GM19463 (cell line): ENCODE data around the gene SFSWAP.
A peak's percentile ranks its signal among the peaks of the same experiment; 100 is the strongest.
"Not testable (repeated sequence)": the region's sequence is repeated elsewhere in the genome, so short reads cannot be mapped to it uniquely, and the experiment has no call there.

Experiments
- ATAC-seq: cut with Tn5 transposase; IDR thresholded peaks from one replicate; pipeline ENCODE4 v1.9.1; 2021; ENCODE audit warnings: mild to moderate bottlenecking, moderate library complexity; ENCODE audit not compliant: unreplicated experiment

SFSWAP gene

DNA sequence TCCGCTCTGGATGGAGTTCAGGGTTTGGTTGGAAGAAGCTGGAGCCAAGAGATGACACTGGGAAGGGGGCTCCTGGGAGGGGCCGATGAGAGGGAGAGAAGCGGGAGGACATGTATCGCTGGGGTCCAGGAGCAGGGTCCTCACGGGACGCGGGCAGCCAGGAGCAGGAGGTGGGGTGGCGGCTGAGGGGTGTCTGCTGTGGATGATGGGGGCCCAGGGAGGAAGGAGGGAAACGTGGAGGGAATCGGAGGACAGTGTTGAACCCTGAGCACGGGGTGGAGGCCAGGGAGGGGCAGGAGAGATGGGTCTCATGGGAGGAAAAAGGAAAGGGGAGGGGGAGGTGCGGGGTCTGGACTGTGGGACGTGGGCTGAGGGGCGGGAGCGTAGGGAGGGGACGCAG lies 31.7 kb upstream of the SFSWAP start:
- ATAC-seq: not testable (repeated sequence)

DNA sequence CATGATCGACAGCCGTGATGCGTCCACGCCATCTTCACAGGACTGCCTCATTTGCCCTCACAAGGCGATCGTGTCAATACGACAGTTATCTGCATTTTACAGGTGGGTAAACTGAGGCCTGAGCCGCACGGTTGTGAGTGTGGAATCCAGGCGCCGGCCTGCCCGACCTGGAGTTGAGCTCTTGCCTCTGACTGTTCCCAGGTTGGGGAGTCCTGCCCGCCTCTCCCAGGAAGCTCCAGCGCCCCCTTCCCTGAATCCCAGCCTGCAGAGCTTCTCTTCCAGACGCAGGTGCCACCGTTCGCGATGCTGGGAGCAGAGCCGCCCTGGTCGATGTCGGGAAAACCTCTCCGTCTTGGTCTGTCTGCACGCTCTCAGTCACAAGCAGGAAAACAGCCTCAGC lies 31.1 kb upstream of the SFSWAP start:
- not testable (repeated sequence) for ATAC-seq

DNA sequence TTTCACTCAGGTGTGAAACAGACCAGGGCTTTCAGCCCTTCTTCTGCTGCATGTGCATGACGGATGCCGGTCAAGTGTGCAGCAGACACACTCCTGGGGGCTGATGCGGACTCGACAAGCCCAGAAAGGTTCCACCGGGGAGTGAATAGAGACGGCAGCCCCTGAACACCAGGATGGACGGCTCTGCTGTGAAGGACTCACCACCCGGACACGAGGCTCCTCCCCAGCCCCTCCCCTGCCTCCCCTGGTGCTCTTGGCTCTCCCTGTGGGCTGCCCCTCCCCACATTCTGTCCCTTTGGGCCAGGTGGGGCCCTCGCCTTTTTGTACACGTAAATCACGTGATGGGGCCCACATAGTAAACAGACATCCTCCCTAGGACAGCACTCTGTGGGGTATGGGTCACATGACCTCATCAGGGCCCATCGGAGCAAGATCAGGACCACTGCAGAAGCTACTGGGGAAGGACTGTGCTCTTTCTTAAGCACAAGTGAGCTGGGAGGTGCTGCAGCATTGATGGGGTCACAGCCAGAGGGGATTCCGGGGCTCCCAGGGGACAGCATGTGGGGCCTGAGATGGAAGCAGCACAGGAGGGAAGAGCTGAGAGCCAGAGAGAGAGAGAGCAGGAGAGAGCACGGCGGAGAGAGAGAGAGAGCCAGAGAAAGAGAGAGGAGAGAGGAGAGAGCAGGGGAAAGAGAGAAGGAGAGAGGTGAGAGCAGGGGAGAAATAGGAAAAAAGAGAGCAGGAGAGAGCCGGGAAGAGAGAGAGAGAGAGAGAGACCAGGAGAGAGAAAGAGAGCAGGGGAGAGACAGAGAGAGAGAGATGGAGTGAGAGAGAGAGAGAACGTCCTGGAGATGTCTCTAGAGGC lies 30.3 kb upstream of the SFSWAP start:
- not testable (repeated sequence) for ATAC-seq

DNA sequence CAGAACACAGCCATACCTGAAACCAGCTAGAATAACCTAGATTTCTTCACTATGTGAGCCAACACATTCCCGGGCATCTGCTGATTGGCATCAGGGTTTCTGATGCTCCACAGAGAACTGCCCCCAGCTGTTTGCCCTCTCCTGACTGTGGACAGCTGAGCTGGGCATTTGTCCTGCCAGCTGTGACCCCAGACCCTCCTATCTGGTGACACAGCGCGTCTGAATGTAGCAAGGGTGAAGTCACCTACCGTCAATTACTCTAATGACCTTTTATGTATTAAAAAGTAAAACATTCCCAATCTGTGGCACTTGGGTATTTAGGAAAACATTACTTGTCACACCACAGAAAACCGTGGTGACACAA lies 29.7 kb upstream of the SFSWAP start:
- no peak for ATAC-seq

DNA sequence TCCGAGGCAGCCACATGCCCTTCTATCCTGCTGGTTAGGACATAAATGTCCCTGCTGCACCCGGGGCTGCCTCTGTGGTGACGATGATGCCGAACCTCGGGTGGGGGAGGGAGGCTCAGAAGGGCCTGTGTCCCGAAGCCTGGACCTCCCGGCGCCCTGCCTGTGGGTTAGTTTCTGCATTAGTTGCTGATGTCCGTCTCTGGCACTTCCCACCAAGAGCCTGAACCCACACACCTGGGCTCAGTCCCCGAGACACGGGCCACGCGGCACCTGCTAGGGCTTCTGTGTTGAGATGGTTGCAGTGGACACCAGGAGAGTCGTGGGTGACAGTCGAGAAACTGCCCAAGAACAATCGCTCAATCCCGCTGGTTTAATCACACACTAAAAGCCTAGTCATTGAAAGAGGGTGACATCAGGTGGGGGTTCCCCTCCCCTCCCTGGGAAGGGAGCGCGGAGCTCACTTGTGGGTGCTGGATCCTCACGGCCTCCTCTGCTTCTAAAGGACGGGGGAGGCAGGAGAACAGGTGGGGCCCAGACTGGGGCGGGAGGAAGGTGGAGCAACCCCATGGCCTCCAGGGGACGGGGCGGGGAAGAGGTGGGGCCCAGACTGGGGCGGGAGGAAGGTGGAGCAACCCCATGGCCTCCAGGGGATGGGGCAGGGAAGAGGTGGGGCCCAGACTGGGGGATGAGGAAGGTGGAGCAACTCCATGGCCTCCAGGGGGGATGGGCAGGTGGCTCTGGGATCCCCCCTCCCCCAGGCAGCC lies 29.0 kb upstream of the SFSWAP start:
- peak; percentile 61 for ATAC-seq

DNA sequence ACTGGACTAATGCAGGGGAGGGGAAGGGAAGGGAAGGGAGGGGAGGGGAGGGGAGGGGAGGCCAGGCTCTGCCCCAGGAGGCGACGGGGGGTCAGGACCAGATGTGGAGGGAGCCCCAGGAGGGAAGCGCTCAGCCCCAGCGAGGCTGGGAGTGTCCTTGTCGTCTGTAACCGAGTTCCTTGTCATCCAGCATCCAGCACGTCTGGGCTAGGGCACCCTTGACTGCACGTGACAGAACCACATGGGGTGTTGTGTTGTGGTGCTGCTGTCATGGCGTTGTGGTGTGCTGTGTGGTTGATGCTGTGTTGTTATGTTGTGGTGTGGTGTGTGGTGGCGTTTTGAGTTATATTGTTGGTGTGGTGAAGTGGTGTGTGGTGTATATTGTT lies 28.4 kb upstream of the SFSWAP start:
- ATAC-seq: no peak

DNA sequence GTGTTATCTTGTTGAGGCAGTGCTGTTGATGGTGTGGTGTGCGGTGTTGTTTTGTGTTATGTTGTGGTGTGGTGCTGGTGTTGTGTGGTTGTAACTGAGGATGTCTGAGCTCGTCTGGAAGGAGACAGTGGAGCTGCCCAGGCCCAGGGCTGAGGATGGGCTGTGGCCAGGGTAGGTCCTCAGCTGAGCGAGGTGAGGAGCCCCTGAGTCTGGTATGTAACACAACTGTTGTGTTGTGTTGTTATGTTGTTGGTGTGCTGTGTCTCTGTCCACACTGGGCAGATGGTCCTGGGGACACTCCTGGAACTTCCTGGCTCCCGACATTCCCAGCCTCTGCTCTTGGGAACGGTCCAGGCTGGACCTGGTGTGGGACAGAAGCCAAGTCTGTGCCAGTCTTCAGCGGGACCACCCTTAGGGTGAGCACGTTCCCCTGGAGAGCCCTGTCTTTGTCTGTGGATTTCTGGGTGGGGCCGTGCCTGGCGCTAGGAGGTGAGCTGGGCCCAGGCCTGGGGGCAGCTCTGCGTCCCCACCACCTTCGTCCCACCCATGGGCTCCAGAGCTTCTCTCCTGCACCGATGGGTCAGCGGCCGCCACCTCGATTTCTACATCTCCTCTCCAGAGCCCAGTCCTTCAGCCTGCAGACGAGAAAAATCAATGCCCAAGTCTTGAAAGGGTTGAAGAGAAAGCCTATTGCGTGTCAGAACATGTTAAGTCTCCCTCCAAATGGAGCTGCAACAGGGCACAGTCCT lies 27.4 kb upstream of the SFSWAP start:
- ATAC-seq: no peak

DNA sequence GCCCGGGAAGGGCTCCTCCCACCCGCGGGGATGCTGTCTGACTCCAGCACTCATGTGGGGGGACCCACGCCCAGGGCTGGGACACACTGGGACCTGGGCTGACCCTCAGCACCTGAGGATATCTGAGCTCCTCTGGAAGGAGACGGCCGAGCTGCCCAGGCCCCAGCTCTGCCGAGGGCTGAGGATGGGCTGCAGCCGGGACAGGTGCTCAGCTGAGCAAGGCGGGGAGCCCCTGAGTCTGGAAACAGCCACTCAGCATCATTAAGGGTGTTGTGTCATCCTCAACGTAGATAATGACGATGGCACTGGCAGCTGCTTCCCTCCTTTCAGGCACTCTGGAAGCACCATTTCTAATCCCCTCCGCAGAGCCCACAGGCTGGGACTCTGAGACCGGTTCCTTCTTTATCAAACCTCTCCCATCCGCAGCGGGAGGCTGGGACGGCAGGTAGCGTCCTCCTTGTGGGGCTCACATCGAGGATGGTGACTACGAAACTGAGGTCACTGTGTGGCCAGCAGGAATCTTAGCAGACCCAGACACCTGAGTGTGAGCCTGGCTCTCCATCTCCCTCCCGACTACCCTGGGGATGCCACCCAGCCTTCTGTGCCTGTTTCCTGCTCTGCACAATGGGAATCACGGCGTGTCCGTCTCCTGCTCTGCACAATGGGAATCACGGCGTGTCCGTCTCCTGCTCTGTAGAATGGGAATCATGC lies 26.7 kb upstream of the SFSWAP start:
- no peak for ATAC-seq

DNA sequence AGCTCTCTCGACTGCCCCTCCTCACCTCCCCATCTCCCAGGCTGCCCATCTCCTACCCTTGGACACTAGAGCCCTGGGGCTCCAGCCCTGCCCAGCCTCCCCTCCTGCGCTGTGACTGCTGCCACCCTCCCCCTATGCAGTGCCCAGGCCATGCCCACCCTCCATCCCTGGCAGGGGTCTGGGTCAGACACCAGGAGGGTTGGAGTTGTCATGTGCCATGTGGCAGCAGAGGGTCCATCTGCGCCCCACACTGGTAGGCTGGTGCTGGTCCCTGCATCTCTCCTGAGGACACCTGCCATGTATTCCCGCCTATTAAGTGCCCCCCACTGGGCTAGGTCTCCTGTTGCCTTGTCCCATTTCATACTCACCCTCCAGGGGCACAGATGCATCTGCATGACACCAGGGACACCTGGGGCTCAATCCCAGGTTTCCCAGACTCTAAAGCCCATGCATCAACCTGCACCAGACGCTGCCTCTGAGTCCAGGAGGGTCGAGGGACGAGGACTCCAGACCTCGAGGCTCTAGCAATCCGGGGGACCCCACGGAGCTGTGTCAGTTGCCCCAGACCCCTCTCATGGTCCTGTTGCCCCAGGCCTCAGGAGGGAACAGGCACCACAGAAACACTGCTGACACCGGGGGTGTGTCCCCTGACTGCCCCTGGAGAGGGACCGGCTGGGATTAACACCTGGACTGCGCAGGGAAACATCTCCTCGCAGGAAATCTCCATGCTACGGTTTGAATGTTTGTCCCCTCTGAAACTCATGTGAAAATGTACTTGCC lies 23.4 kb upstream of the SFSWAP start:
- ATAC-seq: no peak

DNA sequence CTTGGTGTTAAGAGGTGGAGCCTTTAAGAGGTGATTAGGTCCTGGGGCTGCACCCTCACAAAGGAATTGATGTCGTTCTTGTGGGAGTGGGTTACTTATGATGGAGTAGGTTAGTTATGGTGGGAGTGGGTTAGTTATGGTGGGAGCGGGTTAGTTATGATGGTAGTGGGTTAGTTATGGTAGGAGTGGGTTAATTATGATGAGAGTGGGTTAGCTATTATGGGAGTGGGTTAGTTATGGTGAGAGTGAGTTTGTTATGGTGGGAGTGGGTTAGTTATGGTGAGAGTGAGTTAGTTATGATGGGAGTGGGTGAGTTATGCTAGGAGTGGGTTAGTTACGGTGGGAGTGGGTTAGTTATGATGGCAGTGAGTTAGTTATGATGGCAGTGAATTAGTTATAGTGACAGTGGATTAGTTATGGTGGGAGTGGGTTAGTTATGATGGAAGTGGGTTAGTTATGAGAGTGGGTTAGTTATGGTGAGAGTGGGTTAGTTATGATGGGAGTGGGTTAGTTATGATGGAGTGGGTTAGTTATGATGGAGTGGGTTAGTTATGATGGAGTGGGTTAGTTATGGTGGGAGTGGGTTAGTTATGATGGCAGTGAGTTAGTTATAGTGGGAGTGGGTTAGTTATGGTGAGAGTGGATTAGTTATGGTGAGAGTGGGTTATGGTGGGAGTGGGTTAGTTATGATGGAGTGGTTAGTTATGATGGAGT lies 22.6 kb upstream of the SFSWAP start:
- ATAC-seq: no peak

DNA sequence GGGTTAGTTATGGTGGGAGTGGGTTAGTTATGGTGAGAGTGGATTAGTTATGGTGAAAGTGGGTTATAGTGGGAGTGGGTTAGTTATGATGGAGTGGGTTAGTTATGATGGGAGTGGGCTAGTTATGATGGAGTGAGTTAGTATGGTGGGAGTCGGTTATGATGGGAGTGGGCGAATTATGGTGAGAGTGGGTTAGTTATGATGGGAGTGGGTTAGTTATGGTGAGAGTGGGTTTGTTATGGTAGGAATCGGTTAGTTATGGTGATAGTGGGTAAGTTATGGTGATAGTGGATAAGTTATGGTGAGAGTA lies 22.1 kb upstream of the SFSWAP start:
- ATAC-seq: no peak

DNA sequence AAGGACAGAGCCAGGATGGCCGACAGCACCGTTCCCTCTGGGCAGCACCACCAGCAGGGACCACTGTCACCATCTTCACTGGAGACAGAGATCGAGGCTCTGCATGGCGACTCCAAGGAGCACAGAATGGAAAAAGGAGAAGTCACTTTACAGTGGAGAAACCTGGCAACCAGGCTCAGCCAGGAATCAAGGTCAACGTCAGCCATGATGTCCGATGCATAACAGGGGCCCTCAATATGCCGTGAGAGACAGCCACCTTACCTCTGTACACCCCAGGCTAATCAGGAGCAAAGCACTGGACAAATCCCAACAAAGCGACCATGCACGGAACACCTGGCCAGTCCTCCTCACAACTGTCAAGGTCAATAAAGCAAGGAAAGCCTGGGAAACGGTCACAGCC lies 20.6 kb upstream of the SFSWAP start:
- no peak for ATAC-seq

DNA sequence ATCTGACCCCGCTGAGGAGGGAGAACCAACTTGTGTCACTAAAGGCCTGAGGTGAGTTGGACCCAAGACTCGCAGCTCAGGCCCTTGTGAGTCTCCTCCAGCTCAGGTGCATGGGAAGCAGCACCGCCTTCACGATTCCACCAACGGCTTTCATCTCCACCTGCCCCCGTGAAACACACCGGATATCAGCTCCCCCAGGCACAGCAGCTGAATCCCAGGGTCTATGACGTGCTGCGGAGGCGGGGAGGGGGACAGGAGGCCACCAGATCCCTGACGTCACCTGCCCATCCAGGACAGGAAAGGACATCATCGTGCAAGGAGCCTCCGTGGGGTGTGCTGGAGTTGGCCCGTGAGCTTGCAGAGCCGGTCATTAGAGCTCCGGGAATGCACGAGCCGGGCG lies 18.5 kb upstream of the SFSWAP start:
- ATAC-seq: no peak

DNA sequence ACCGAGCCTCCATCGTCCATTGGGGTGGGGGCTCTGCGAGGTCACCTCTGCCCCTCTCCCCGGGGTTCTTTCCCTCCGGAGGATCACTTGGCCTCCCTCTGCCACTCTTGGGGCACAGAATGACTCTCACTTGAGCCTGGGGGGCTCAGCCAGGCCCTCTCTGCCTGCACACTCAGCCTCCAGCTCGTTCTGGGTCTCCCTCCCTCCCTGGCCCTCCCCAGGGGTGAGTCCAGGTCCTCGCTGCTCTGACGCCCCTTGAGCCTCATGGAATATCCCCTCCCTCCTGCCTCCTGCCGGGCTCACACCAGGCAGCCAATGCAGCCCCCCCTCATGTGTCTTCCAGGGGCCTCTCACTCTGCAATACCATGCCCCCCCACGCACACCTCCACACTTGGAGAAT lies 17.7 kb upstream of the SFSWAP start:
- ATAC-seq: no peak

DNA sequence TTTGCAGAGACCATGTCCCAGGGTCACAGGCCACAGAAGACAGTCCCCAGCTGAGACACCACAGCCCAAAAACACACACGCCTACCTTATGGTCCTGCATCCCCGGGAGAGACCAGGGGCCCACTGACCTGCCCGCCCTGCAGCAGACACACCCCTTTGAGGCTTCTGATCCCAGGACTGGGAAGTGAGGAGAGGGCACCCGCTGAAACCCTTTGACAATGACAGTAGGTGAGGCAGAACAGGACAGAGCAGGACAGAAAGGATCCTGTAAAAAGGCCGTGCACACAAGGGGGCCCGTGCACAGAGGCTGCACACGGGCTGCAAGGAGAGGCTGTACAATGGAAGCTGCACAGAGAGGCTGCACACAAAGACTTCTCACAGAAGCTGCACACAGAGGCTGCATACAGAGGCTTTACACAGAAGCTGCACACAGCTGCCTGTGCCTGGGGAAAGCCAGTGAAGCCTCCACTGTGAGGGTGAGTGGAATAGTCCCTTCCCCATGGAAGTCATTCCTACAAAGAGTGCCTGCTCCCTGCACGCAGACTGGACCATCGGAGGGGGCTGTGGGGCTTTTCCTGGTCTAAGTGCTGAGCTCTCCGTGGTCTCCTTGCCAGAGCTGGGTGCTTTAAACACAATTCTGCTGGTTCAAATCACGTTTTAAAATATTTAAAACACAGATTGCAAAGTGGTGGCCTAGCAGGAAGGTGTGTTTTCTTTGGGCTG lies 16.6 kb upstream of the SFSWAP start:
- ATAC-seq: no peak

DNA sequence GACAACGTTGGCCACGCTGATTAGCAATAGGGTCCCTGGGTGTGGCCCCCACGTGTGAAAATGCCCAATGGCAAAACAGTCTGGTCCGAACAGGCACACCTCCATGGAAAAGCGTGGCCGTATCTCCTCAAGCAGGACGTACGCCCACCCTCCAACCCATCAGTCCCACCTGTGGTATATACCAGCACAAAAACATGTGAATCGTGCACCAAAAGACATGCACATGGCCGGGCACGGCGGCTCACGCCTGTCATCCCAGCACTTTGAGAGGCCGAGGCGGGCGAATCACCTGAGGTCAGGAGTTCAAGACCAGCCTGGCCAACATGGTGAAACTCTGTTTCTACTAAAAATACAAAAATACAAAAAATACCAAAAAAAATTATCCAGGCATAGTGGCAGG lies 14.9 kb upstream of the SFSWAP start:
- no peak for ATAC-seq

DNA sequence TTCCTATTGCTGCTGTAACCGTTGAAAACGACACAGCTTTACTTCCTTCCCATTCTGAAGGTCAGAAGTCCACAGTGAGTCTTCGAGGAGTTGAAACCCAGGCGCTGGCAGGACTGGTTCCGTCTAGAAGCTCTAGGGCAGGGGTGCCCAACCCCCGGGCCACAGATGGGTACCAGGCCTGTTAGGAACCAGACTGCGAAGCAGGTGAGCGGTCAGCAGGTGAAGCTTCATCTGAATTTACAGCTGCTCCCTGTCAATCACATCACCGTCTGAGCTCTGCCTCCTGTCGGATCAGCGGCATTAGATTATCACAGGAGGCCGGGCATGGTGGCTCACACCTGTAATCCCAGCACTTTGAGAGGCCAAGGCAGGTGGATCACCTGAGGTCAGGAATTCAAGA lies 12.6 kb upstream of the SFSWAP start:
- ATAC-seq: no peak

DNA sequence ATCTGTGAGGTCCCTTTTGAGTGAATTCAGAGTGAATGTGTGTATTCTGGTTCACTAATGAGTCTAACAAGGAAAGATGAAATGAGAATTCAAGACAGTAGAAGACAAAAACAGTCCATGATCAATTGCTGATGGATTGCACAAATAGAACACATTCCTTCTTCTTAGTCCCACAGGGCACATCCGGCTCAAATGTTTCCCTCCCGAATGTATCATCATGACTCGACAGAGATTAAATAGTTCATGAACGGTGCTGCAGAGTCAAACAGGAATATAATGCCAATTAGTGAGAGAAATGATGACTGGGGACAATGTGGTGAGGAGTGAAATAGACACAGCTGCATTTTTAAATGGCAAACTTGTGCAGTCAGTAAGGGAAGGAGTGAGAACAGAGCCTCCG lies 11.5 kb upstream of the SFSWAP start:
- no peak for ATAC-seq

DNA sequence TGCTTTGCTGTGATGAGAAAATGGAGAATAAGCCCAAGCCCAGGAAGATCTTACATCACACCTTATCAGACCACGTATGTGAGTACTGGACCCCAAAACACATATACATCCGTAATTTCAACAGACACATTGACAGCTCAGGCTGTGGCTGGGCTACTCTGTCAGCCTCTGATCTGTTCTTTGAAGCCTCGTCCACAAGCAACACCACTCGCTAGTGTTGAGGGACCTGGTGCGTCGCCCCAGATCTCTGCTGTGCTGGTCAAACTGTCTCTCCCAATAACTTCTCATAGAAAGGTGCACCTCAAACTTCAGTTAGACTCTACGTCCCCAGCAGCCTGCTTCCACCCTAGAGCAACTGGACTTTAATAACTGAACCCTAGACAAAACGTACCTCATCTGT lies 10.6 kb upstream of the SFSWAP start:
- no peak for ATAC-seq
